ENCODE measurements around the gene NEK11. TPM values are rescaled to one million over a fixed set of nuclear protein-coding genes. Genes with fewer than 3 reads are reported as not detected.
"Not testable (repeated sequence)": the region's sequence is repeated elsewhere in the genome, so short reads cannot be mapped to it uniquely, and the experiment has no call there.

Gene NEK11
- total RNA-seq, 1 donor from 2014 or later = 10.2 TPM

DNA sequence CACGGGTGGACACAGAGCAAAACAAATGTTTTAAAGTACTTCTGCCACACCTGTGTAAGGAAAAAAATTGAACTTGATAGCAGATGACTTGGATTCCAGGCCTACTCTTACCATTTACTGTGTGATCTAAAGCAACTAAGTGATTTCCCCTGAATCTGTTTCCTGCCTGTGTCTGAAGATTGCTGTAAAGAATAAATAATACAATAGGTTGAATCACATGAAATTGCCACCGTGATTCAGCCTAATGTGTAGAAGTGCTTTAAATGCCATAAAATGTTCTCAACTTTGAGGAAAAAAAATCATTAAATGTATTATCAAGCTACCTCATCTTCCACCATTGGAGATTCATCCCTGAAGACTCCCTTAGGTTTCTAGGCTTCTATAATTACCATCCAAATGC is 327.3 kb downstream of the NEK11 start:
- DNase-seq = no peak
- Histone ChIP-seq H3K27ac (no peak overlapping the region), H3K4me3 (no peak overlapping the region), H3K4me1 (peaks cover 8% of the 10 kb centered on the region), H3K27me3 (ENCODE audit: low read depth) (no peaks in the 10 kb centered on the region), H3K36me3 (no peaks in the 10 kb centered on the region), H3K9me3 (no peaks in the 10 kb centered on the region)
- TF ChIP-seq, protein P1, sequence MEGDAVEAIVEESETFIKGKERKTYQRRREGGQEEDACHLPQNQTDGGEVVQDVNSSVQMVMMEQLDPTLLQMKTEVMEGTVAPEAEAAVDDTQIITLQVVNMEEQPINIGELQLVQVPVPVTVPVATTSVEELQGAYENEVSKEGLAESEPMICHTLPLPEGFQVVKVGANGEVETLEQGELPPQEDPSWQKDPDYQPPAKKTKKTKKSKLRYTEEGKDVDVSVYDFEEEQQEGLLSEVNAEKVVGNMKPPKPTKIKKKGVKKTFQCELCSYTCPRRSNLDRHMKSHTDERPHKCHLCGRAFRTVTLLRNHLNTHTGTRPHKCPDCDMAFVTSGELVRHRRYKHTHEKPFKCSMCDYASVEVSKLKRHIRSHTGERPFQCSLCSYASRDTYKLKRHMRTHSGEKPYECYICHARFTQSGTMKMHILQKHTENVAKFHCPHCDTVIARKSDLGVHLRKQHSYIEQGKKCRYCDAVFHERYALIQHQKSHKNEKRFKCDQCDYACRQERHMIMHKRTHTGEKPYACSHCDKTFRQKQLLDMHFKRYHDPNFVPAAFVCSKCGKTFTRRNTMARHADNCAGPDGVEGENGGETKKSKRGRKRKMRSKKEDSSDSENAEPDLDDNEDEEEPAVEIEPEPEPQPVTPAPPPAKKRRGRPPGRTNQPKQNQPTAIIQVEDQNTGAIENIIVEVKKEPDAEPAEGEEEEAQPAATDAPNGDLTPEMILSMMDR (IDR thresholded peaks at IDR 0.05) = no peak
- intact Hi-C loops (cut with DNase I) = no loop called here
- ATAC-seq = no peak

DNA sequence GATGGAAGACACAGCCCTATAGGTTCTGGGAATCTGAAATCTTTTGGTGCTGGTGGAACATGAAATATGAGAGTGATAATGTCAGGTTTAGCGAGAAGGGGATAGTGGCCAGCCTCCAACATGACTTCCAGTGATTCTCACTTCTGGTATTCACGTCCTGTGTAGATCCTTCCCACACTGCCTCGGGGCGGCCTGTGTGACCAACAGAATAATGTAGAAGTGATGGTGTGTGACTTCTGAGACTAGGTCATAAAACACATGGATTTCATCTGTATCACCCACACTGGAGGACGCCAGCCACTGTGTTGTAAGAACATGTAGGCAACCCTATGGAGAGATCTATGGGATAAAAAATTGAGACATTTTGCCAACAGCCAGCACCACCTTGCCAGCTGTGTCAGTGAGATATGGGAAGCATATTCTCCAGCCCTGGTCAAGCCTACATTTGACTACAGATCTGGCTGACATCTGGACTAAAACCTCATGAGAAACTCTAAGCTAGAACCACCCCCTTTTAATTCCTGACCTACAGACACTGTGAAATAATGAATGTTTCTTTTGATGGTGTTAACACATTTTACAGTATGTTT is 329.4 kb downstream of the NEK11 start:
- Histone ChIP-seq H3K4me3 (no peak overlapping the region), H3K4me1 (peaks cover 8% of the 10 kb centered on the region), H3K27me3 (ENCODE audit: low read depth) (no peaks in the 10 kb centered on the region), H3K9me3 (no peaks in the 10 kb centered on the region), H3K27ac (no peak overlapping the region), H3K36me3 (no peaks in the 10 kb centered on the region)
- ATAC-seq (no peak), DNase-seq (no peak)
- intact Hi-C loops (cut with DNase I) = no loop called here
- TF ChIP-seq, protein P1 (IDR thresholded peaks at IDR 0.05) = no peak

DNA sequence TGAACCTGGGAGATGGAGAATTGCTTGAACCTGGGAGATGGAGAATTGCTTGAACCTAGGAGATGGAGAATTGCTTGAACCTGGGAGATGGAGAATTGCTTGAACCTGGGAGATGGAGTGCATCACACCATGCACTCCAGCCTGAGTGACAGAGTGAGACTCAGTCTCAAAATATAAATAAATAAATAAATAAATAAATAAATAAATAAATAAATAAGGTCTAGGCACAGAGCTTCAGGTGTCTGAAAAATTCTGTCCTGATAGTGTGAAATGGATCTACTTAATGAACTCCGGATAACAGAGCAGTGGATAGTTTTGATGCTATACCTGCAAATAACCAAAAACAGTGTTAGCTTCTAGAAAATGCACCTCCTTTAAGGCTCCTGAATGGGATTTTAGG is 330.6 kb downstream of the NEK11 start:
- Histone ChIP-seq H3K27me3 (ENCODE audit: low read depth) (no peaks in the 10 kb centered on the region), H3K27ac (no peak overlapping the region), H3K4me3 (no peak overlapping the region), H3K4me1 (peaks cover 11% of the 10 kb centered on the region), H3K9me3 (no peaks in the 10 kb centered on the region), H3K36me3 (no peaks in the 10 kb centered on the region)
- intact Hi-C loops (cut with DNase I) = no loop called here
- DNase-seq (no peak), ATAC-seq (no peak)
- TF ChIP-seq, protein P1 (IDR thresholded peaks at IDR 0.05) = no peak

DNA sequence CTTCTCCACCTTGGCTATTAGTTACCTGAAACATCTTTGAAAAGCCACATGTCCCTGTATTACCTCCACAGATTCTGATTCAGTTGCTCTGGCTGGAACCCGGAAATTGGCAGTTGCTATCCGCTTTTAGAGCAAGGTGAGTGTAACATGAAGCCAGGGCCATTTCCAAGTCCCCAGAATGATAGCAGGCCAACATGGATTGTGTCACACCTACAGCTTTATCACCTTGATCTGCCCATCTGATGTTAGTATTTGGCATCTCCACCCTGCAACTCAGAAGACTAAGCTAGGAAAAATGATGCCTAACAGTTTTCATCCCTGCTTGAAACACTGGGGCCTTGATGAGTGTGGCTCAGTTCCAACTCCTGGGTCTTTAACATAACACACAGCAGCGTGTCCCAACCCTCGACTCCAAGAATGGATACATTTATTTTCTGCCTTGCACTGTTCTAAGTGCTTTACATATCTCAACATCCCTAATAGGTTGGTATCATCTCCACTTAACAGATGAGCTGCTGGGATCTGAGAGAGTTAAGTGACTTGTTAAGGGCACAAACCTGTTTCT is 333.6 kb downstream of the NEK11 start:
- no peak overlapping the region for H3K4me3 ChIP-seq
- intact Hi-C loops (cut with DNase I) = no loop called here
- no peak for ATAC-seq

DNA sequence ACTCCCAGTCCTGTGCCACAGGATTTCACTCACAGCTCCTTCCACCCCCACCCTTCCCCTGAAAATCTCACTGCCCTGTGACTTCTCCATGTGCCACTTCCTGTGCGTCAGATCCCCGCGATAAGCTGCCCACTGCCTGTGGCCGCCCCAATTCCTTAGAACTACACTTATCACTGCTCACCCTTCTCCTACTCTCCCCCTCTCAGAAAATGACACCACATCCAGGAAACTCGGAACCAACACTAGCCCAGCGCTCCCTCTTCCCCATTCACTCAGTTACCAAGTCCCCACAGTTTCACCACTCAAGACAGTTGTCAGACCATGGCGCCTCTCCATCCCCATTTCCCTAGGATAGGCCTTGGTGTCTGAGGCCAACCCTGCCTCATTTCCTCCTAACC is 334.4 kb downstream of the NEK11 start:
- Histone ChIP-seq H3K4me3 (peak overlapping the region; percentile 65), H3K4me1 (peaks cover 17% of the 10 kb centered on the region), H3K27ac (peak overlapping the region; percentile 90)
- H3K36me3 ChIP-seq; H3K9me3 ChIP-seq; H3K27me3 ChIP-seq (ENCODE audit: low read depth); intact Hi-C loops (cut with DNase I): not testable (repeated sequence)
- peak; percentile 11 to 48 for ATAC-seq
- peak; percentile 71 for DNase-seq

More for the DNA sequence above, 333.6 kb downstream of the NEK11 start:
- Histone ChIP-seq H3K9me3 (no peaks in the 10 kb centered on the region), H3K36me3 (no peaks in the 10 kb centered on the region), H3K27ac (no peak overlapping the region), H3K27me3 (ENCODE audit: low read depth) (no peaks in the 10 kb centered on the region), H3K4me1 (peaks cover 17% of the 10 kb centered on the region)
- TF ChIP-seq, protein P1 (IDR thresholded peaks at IDR 0.05) = no peak
- DNase-seq = no peak
